T-helper 2 cell (primary cell): Measurements from ENCODE around the gene GPR161.

Source experiments
- DNase-seq, 5 experiments: peaks; one replicate each; pipeline versions ENCODE4 v3.0.0 to v3.0.0-alpha.2; 2012 to 2022

GPR161 gene

DNA sequence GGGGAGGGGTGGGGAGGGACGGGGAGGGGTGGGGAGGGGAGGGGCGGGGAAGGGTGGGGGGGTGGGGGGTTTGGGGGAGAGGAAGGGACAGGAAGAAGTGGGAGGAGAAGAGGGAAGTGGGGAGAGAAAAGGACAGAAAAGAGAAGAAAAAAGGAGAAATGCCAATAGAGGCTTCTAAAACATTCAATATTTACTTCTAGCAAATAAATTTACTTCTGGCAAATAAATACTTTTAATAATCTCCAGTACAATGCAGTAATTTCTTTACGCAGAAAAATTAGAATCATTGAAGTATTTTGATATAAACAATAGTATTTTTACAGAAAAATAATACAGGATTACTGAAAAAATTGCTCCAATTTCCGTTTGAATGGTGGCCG, 9.4 kb upstream of the GPR161 start:
- DNase-seq = no peak

GRCh38 chr1:168145184-168146159, 8.7 kb upstream of the GPR161 start:
- peak; percentile 43 to 82 (median 74) for DNase-seq

DNA sequence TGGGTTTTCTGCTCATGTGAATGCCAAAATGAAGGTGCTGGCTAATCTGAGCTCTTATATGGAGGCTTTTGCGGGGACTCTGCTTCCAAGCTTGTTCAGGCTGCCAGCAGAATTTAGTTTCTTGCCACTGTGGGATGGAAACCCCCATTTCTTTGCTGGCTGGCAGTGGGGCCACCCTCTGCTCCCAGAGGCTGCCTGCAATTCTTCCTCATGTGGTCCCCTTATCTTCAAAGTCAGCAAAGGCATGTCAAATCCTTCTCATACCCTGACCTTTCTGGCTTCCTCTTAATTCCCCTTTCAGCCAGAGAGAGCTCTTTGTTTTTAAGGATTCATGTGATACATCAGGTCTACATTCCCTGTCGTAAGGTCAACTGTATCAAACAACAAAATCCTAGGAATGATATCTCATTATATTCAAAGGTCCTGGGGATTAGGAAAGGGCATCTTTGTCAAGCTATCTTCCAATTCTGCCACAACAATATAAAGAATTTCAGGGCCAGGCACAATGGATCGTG, 5.2 kb upstream of the GPR161 start:
- DNase-seq = no peak

GRCh38 chr1:168139070-168139469, 2.3 kb upstream of the GPR161 start:
- no peak for DNase-seq

DNA sequence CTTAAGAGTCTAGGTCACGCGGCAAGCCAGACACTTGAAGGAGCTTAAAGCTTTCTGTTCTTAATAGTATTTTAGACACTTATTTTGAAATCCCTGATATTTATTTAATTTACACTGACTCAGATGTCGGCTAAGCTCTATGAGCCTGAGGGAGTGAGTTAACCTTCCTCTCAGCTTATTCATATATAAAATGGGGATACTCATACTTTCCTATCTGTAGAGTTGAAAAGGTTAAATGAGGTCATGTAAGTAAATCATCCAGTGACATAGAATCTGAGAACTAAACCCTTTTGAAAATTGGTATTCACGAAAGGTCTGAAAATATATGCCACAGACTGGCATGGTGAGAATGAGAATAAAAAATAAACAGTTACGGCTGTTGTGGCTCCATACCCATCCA, 1.4 kb upstream of the GPR161 start:
- no peak for DNase-seq

- DNase-seq = no peak
Measured at GRCh38 chr1:168137515-168137821, 738 bp upstream of the GPR161 start.

DNA sequence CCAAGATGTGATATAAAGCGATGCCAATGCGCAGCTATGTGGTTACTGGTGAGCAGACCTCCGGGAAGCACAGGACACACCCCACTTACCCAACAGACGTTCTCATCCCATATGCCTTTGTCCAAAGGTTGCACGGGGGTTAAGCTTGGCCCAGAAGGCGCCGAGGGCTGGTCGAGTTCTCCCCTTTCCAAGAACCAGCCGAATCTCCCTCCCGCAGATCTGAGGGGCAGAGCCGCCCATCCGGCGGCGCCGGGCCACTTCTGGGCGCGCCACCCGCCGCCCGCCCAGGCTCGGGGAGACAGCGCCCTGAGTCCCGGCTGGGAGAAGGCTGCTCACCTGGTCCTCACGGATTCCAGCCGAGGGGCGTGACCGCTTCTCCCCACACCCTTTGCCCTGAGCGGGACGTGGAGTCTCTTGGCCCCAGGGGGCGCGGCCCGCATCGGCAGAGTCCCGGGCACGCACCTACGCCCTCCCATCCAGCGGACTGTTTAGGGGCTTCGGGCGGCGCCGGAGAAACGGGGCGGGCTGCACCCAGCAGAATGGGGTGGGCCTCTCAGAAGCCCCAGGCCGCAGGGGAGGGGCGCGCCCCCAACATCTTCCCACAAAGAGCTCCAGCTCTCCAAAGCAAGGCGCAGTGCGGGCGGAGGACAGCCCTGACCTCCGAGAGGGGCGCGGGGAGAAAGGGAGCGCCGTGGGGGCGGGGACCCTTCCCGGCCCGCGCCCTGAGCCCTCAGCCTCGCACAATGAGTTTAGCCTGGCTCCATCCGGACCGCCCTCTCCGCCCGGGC, 615 bp downstream of the GPR161 start:
- DNase-seq = peak in 1 of 5 experiments; percentile 10

DNA sequence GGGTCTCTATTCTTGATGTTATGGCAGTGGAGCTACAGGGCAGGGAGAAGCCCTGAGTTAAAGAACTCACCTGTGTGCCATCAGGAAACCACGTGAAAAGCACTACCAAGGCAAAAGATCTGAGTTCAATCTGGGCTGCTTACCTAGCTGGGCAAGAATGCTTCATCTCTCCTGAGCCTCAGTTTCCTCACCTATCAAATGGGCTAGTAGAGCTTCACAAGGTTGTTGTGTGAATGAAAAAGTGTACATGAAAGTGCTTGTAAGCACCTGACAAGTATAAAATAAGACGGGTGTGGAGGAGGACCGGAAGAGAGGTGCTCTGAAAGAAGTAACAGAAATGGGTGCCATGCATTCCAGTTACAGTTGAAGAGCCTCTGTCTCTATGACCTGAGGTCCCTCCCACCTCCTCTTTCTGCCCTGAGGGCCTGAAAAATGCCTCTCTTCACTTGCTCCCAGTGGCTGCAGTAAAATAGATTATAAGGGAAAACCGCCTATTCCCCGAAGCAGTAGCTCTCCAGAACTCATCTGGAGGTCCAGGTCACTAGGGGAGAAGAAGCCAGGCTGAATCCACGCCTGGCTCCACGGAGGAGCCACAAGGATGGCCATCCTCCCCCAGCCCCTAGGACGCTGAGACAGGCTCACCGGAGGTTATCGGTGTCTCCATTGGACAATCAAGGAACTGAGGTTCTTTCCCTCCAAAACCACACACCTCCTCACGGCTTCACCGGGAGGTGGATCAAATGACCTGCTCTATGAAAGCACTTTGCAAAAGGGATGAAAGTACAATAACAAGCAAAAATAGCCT, 1.4 kb downstream of the GPR161 start:
- no peak for DNase-seq

DNA sequence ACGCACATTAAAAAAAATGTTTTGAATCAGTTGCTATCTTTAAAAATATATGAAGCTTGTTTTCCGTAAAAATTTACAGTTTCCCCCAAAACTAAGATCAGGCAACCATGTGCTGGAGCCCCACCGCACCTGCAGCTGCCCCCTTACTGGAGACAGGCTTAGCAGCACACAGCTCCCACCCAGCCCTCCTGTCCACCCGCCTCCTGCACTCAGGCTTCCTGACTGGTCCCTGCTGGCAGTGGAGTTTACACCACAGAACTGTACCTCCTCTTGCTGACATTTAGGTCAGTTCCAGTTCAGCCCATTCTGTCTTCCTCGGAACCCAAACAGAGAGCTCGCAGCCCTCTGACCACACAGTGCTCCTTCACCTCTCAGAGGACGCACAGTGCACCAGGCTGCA, 2.1 kb downstream of the GPR161 start:
- no peak for DNase-seq

DNA sequence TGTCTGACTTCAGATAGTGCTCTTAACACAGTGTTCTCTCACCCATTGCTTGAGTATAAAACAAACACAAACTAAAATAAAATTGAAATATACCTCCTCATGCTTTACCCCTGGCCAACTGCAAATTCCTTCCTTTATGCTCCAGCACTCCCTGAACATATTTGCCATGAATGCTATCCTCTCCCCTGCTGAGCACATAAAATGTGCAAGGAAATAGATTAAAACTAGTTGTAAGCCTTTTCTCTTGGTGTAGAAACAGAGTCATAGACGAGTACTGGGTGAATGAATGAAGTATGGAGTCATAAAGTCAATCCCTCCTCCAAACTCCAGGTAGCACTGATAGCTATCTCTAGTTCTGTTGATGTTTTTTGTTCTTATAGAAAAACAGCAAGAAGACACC, 2.6 kb downstream of the GPR161 start:
- no peak for DNase-seq

- no peak for DNase-seq
Measured at GRCh38 chr1:168129933-168130332, 6.8 kb downstream of the GPR161 start.

DNA sequence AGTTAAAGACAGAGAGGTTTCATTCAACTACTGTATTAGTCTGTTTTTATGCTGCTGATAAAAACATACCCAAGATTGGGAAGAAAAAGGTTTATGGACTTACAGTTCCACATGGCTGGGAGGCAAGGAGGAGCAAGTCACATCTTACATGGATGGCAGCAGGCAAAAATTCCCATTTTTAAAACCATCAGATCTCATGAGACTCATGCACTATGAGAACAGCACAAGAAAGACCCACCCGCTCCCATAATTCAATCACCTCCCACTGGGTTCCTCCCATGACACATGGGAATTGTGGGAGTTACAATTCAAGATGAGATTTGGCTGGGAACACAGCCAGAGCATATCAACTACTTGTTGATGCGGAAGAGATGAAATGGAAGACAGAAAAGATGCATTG, 9.2 kb downstream of the GPR161 start:
- DNase-seq = no peak

- DNase-seq = no peak
Measured at GRCh38 chr1:168125051-168125450, 11.7 kb downstream of the GPR161 start.

DNA sequence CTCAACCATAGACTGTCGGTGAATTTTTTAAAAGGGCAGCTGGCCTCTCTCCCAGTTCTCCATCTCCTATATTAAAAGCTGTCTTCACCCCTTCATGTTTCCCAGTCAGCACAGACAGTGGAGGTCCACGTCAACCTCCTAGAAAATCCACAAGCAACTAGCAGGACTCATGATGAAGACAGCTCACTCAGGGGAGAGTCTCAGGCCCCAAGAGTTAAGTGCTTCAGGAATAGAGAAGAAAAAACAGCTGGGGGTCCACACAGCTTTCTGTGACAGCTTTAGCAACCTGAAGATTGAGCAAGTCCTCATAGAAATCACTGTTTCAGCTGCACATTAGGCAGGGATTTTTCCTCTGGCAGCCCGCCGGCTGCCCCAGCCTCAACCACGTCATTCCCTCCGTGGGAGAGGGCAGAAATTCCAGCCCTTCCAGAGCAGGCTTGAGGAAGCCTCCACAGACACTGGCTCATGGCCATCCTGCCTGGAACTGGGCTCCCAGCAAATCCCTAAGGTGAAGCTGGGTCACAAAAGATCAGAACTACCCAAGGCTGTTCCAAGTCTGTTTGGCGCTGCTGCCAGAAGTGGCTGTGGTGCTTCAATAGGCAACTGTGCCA, 15.2 kb downstream of the GPR161 start:
- no peak for DNase-seq

DNA sequence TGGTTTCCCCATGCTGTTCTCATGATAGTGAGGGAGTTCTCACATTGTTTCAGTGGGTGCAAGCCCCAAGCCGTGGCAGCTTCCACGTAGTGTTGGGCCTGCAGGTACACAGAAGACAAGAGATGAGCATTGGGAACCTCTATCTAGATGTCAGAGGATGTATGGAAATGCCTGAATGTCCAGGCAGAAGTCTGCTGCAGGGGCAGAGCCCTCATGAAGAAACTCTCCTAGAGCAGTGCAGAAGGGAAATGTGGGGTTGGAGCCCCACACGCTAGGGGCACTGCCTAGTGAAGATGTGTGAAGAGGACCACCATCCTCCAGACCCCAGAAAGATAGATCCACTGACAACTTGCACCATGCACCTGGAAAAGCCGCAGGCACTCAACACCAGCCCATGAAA, 17.0 kb downstream of the GPR161 start:
- no peak for DNase-seq

GRCh38 chr1:168116327-168116799, 20.4 kb downstream of the GPR161 start:
- DNase-seq = no peak

DNA sequence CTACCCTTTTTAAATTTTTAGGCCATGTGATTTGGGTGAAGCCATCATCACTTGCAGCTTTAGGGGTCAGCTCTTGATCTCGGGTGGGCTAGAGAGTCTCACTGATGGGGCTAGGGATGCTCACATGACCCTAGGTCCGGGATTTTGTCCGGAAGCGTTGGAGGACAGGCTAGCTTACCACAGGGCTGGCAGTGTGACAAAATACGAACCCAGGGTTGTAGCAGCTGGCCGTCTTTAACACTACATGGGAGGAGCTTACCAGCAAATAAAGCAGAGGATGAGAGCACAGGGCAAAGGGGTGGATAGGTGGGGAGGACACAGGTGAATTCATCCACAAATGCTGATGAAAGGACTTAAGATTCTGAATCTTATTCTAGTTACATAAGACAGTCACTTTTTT, 21.9 kb downstream of the GPR161 start:
- DNase-seq = no peak

DNA sequence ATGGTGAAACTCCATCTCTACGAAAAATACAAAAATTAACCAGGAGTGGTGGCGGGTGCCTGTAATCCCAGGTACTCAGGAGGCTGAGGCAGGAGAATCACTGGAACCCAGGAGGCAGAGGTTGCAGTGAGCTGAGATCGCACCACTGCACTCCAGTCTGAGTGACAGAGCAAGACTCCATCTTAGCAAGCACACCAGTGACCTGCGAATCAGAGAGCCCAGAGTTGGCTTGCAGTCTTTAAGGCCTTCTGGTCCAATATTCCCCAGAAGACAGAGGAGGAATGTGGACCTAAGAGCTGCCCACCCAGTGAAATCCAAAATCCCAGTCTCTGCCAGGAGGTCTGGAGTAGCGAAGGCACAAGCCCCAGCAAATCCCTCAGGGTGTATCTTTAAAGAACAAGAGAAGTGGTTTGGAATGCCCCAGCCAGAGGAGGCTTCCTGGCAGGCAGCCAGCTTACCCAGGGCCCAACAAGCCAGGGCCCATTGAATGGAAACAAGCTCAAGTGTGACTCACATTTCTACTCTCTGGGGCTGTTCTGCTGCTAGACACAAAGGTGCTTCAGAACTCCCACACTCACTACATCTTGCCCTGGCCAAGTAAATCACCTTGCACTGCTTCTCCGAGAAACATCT, 23.9 kb downstream of the GPR161 start:
- peak in 1 of 5 experiments; percentile 20 for DNase-seq

DNA sequence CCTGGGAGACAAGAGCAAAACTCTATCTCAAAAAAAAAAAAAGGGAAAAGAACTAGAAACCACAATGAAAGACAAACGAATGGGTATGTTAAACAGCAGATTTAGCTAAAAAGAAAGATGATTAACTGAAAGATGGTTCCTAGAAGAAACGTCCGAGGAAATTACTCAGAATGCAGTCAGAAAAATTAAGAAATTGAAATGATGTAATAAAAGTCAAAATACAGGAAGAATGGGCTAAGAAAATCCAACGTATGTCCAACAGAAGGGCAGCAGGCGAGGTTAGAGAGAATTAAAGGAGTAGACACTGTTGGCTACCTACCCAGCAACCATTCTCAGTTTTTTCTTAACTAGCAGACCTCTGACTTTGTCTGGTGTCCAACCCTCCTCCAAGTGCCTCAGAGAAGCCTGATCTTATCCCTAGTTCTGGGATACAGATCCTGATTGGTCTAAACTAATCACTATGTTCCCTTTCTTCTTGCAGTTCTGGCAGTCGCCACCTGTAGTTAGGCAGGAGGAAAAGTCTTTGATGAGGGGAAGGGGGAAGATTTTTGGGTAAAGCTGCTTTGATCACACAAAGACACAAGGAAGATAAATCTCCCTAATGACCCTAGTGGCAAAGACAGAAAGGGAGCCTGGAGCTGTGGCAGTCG, 25.7 kb downstream of the GPR161 start:
- DNase-seq = no peak

DNA sequence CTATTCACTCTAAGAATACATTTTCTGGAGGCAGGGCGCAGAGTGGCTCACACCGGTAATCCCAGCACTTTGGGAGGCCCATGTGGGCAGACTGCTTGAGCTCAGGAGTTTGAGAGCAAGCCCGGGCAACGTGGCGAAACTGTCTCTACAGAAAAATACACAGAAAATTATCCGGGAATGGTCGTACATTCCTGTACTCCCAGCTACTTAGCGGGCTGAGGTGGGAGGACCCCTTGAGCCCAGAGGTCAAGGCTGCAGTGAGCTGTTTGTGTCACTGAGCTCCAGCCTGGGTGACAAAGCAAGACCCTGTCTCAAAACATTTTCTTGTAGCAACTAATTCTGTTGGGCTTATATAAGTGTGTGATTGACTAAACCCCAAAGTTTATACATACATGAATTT, 30.5 kb downstream of the GPR161 start:
- DNase-seq = no peak

- no peak for DNase-seq
Measured at GRCh38 chr1:168105846-168106245, 30.9 kb downstream of the GPR161 start.
